GM19438 (cell line): ENCODE results near the gene ADCK1.
"Not testable (repeated sequence)": the region's sequence is repeated elsewhere in the genome, so short reads cannot be mapped to it uniquely, and the experiment has no call there.

Source experiments
- ATAC-seq: cut with Tn5 transposase; IDR thresholded peaks from one replicate; pipeline ENCODE4 v1.9.1; 2021; ENCODE audit warnings: low read depth; ENCODE audit not compliant: unreplicated experiment

Gene ADCK1

GRCh38 chr14:77864085-77864484 is 64.2 kb downstream of the ADCK1 start:
- ATAC-seq: no peak

- no peak for ATAC-seq
These were observed 64.7 kb downstream of the ADCK1 start for GRCh38 chr14:77864580-77864979.

GRCh38 chr14:77865455-77865854 is 65.5 kb downstream of the ADCK1 start:
- no peak for ATAC-seq

GRCh38 chr14:77866932-77867331 is 67.0 kb downstream of the ADCK1 start:
- no peak for ATAC-seq

- ATAC-seq: no peak
These were observed 67.6 kb downstream of the ADCK1 start for GRCh38 chr14:77867476-77867875.

- no peak for ATAC-seq
These were observed 68.8 kb downstream of the ADCK1 start for GRCh38 chr14:77868552-77869285.

GRCh38 chr14:77869340-77869739 is 69.4 kb downstream of the ADCK1 start:
- no peak for ATAC-seq

GRCh38 chr14:77870646-77871045 is 70.7 kb downstream of the ADCK1 start:
- no peak for ATAC-seq

GRCh38 chr14:77872152-77872551 is 72.2 kb downstream of the ADCK1 start:
- no peak for ATAC-seq

- ATAC-seq: no peak
These were observed 73.1 kb downstream of the ADCK1 start for GRCh38 chr14:77872983-77873382.

GRCh38 chr14:77878783-77879182 is 78.9 kb downstream of the ADCK1 start:
- ATAC-seq: no peak

GRCh38 chr14:77880056-77880455 is 80.1 kb downstream of the ADCK1 start:
- no peak for ATAC-seq

- no peak for ATAC-seq
These were observed 82.2 kb downstream of the ADCK1 start for GRCh38 chr14:77882098-77882497.

- no peak for ATAC-seq
These were observed 82.7 kb downstream of the ADCK1 start for GRCh38 chr14:77882636-77883035.

- no peak for ATAC-seq
These were observed 83.4 kb downstream of the ADCK1 start for GRCh38 chr14:77883131-77883846.

GRCh38 chr14:77883847-77884238 is 83.9 kb downstream of the ADCK1 start:
- no peak for ATAC-seq

GRCh38 chr14:77885367-77885766 is 85.5 kb downstream of the ADCK1 start:
- ATAC-seq: no peak

- no peak for ATAC-seq
These were observed 86.1 kb downstream of the ADCK1 start for GRCh38 chr14:77886010-77886409.

- not testable (repeated sequence) for ATAC-seq
These were observed 89.0 kb downstream of the ADCK1 start for GRCh38 chr14:77888903-77889302.

GRCh38 chr14:77889971-77890442 is 90.1 kb downstream of the ADCK1 start:
- no peak for ATAC-seq

- no peak for ATAC-seq
These were observed 91.0 kb downstream of the ADCK1 start for GRCh38 chr14:77890873-77891272.

- no peak for ATAC-seq
These were observed 92.5 kb downstream of the ADCK1 start for GRCh38 chr14:77892381-77892871.
